ENCODE data around the gene TNFRSF14. TPM values are rescaled to one million over a fixed set of nuclear protein-coding genes. Genes with fewer than 3 reads are reported as not detected.

The TNFRSF14 gene
- total and polyA plus RNA-seq, 2 of the 13 experiments (the other 11 are each of a cell fraction or from before 2014, with no cell fraction given), result 11.9 to 49.9 TPM

DNA sequence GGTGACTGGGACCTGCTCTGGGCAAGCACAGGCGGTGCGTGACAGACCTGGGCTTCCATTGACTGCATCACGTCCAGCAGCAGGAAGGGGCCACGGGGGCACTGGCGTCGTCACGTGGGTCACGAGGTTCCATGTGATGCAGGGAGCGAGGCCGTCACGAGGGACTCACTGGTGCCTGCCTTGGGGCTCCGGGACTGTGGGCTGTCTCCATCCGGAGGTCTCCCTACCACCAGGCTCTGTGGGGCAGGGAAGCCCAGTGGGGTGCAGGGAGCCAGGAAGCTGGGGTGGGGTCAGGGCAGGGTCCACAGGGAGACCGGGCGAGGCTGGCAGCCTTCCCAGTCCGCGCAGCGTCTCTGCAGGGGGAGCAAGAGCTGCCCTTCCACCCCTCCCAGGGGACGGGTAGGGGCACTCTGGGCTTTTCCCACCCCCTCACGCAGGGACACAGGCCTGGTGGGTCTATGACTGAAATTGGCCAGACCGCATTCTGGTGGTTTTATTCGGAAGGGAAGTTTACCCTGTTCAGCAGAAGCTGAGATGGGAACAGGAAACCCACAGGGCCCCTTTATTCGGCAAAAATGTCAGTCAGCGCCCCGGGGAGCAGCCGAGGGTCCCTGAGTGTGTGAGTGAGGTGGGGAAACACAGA lies 416 bp upstream of the TNFRSF14 start (continued):
- TF ChIP-seq, protein P1, sequence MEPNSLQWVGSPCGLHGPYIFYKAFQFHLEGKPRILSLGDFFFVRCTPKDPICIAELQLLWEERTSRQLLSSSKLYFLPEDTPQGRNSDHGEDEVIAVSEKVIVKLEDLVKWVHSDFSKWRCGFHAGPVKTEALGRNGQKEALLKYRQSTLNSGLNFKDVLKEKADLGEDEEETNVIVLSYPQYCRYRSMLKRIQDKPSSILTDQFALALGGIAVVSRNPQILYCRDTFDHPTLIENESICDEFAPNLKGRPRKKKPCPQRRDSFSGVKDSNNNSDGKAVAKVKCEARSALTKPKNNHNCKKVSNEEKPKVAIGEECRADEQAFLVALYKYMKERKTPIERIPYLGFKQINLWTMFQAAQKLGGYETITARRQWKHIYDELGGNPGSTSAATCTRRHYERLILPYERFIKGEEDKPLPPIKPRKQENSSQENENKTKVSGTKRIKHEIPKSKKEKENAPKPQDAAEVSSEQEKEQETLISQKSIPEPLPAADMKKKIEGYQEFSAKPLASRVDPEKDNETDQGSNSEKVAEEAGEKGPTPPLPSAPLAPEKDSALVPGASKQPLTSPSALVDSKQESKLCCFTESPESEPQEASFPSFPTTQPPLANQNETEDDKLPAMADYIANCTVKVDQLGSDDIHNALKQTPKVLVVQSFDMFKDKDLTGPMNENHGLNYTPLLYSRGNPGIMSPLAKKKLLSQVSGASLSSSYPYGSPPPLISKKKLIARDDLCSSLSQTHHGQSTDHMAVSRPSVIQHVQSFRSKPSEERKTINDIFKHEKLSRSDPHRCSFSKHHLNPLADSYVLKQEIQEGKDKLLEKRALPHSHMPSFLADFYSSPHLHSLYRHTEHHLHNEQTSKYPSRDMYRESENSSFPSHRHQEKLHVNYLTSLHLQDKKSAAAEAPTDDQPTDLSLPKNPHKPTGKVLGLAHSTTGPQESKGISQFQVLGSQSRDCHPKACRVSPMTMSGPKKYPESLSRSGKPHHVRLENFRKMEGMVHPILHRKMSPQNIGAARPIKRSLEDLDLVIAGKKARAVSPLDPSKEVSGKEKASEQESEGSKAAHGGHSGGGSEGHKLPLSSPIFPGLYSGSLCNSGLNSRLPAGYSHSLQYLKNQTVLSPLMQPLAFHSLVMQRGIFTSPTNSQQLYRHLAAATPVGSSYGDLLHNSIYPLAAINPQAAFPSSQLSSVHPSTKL (CRISPR knock-in tag; IDR thresholded peaks at IDR 0.05), result peak; percentile 57
- TF ChIP-seq SIX1 (CRISPR knock-in tag; IDR thresholded peaks at IDR 0.05; ENCODE audit: borderline replicate concordance) (no peak), SP4 (CRISPR knock-in tag; IDR thresholded peaks at IDR 0.05) (no peak), SYNCRIP (IDR thresholded peaks at IDR 0.05; ENCODE audit: insufficient read depth, low read depth, low read length) (no peak), AHR (CRISPR knock-in tag; IDR thresholded peaks at IDR 0.05) (no peak), ZNF839 (CRISPR knock-in tag; IDR thresholded peaks at IDR 0.05; ENCODE audit: borderline replicate concordance) (no peak), MBNL3 (CRISPR knock-in tag; conservative IDR thresholded peaks at IDR 0.05) (no peak), CCAR2 (optimal IDR thresholded peaks at IDR 0.05; ENCODE audit: low read depth, low read length) (no peak), CHD4 (IDR thresholded peaks at IDR 0.05; ENCODE audit: borderline replicate concordance, low read length) (no peak), ARID2 (CRISPR knock-in tag; IDR thresholded peaks at IDR 0.05; ENCODE audit: borderline replicate concordance) (0 out of 2 replicates have a peak, but pooled peaks have one; percentile 28), HNRNPL (IDR thresholded peaks at IDR 0.05; ENCODE audit: low read depth, low read length) (peak; percentile 71; the same call in 1 of the 2 replicates), ZIK1 (CRISPR knock-in tag; IDR thresholded peaks at IDR 0.05; ENCODE audit: borderline replicate concordance, low read depth) (peak; percentile 71; the same call in 1 of the 2 replicates), ZNF44 (CRISPR knock-in tag; IDR thresholded peaks at IDR 0.05) (no peak), NFRKB (IDR thresholded peaks at IDR 0.05) (no peak), ZC3H4 (CRISPR knock-in tag; IDR thresholded peaks at IDR 0.05; ENCODE audit: borderline replicate concordance) (no peak; the same call in 1 of the 2 replicates)
- TF ChIP-seq, protein P2, sequence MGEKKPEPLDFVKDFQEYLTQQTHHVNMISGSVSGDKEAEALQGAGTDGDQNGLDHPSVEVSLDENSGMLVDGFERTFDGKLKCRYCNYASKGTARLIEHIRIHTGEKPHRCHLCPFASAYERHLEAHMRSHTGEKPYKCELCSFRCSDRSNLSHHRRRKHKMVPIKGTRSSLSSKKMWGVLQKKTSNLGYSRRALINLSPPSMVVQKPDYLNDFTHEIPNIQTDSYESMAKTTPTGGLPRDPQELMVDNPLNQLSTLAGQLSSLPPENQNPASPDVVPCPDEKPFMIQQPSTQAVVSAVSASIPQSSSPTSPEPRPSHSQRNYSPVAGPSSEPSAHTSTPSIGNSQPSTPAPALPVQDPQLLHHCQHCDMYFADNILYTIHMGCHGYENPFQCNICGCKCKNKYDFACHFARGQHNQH (CRISPR knock-in tag; IDR thresholded peaks at IDR 0.05), result no peak
- TF ChIP-seq, protein P3, sequence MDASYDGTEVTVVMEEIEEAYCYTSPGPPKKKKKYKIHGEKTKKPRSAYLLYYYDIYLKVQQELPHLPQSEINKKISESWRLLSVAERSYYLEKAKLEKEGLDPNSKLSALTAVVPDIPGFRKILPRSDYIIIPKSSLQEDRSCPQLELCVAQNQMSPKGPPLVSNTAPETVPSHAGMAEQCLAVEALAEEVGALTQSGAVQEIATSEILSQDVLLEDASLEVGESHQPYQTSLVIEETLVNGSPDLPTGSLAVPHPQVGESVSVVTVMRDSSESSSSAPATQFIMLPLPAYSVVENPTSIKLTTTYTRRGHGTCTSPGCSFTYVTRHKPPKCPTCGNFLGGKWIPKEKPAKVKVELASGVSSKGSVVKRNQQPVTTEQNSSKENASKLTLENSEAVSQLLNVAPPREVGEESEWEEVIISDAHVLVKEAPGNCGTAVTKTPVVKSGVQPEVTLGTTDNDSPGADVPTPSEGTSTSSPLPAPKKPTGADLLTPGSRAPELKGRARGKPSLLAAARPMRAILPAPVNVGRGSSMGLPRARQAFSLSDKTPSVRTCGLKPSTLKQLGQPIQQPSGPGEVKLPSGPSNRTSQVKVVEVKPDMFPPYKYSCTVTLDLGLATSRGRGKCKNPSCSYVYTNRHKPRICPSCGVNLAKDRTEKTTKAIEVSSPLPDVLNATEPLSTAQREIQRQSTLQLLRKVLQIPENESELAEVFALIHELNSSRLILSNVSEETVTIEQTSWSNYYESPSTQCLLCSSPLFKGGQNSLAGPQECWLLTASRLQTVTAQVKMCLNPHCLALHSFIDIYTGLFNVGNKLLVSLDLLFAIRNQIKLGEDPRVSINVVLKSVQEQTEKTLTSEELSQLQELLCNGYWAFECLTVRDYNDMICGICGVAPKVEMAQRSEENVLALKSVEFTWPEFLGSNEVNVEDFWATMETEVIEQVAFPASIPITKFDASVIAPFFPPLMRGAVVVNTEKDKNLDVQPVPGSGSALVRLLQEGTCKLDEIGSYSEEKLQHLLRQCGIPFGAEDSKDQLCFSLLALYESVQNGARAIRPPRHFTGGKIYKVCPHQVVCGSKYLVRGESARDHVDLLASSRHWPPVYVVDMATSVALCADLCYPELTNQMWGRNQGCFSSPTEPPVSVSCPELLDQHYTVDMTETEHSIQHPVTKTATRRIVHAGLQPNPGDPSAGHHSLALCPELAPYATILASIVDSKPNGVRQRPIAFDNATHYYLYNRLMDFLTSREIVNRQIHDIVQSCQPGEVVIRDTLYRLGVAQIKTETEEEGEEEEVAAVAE (CRISPR knock-in tag; IDR thresholded peaks at IDR 0.05; ENCODE audit: borderline replicate concordance), result 0 out of 2 replicates have a peak, but pooled peaks have one; percentile 10
- TF ChIP-seq, protein P4, sequence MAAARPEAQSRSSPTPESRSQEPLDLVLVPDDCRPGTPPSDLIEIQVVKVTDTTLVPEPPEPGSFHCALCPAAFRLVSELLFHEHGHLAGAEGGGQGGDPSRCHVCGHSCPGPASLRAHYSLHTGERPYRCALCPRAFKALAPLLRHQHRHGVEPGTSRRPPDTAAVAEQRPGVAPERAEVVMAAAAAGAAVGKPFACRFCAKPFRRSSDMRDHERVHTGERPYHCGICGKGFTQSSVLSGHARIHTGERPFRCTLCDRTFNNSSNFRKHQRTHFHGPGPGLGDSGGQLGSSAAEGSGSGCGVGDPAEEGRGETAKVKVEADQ (CRISPR knock-in tag; IDR thresholded peaks at IDR 0.05; ENCODE audit: borderline replicate concordance), result no peak

All from HepG2 (cell line).